Measurements from ENCODE around the gene ST6GAL2. TPM values are rescaled to one million over a fixed set of nuclear protein-coding genes. Genes with fewer than 3 reads are reported as not detected.

ST6GAL2 gene
- total RNA-seq: not detected

GRCh38 chr2:106885971-106886915 lies at the start of gene ST6GAL2:
Gene ST6GAL2 (minus strand): TSS chr2:106886167. CDS start chr2:106843977, 42,190 bp downstream.
- CTCF ChIA-PET: no interaction called here
- H3K4me1 Mint-ChIP-seq: peaks cover 12% of the 10 kb centered on the region
- H3K36me3 Mint-ChIP-seq: peaks cover 6% of the 10 kb centered on the region
- peak within 1 kb of the TSS; percentile 24 for H3K27ac Mint-ChIP-seq
- H3K4me3 Mint-ChIP-seq: peak within 1 kb of the TSS; percentile 11
- no peaks in the 10 kb centered on the region for H3K9me3 Mint-ChIP-seq (ENCODE audit: low read depth)
- ATAC-seq (no peak), DNase-seq (no peak)
- peaks cover 30% of the 10 kb centered on the region for H3K27me3 Mint-ChIP-seq

GRCh38 chr2:106932644-106933043 lies 46.7 kb upstream of the ST6GAL2 start:
- CTCF ChIA-PET: no interaction called here
- Mint-ChIP-seq H3K4me3 (no peak overlapping the region), H3K36me3 (no peaks in the 10 kb centered on the region)

GRCh38 chr2:106931717-106932335 lies 45.9 kb upstream of the ST6GAL2 start:
- ATAC-seq (no peak), DNase-seq (no peak)
- H3K27ac Mint-ChIP-seq: no peak overlapping the region
- CTCF ChIA-PET: no interaction called here
- no peaks in the 10 kb centered on the region for H3K36me3 Mint-ChIP-seq
- no peak overlapping the region for H3K4me3 Mint-ChIP-seq
- peaks cover 3% of the 10 kb centered on the region for H3K9me3 Mint-ChIP-seq (ENCODE audit: low read depth)
- no peaks in the 10 kb centered on the region for H3K4me1 Mint-ChIP-seq
- H3K27me3 Mint-ChIP-seq: no peaks in the 10 kb centered on the region

More at GRCh38 chr2:106932644-106933043, 46.7 kb upstream of the ST6GAL2 start:
- H3K9me3 Mint-ChIP-seq (ENCODE audit: low read depth): peaks cover 3% of the 10 kb centered on the region
- no peak overlapping the region for H3K27ac Mint-ChIP-seq
- no peaks in the 10 kb centered on the region for H3K27me3 Mint-ChIP-seq
- no peak for ATAC-seq
- no peak for DNase-seq
- H3K4me1 Mint-ChIP-seq: no peaks in the 10 kb centered on the region

GRCh38 chr2:106921451-106921850 lies 35.5 kb upstream of the ST6GAL2 start:
- CTCF ChIA-PET: no interaction called here
- ATAC-seq: no peak
- no peaks in the 10 kb centered on the region for H3K36me3 Mint-ChIP-seq
- H3K4me1 Mint-ChIP-seq: no peaks in the 10 kb centered on the region
- H3K9me3 Mint-ChIP-seq (ENCODE audit: low read depth): no peaks in the 10 kb centered on the region
- no peak overlapping the region for H3K4me3 Mint-ChIP-seq
- no peak for DNase-seq
- no peaks in the 10 kb centered on the region for H3K27me3 Mint-ChIP-seq
- H3K27ac Mint-ChIP-seq: no peak overlapping the region

GRCh38 chr2:106919012-106919411 lies 33.0 kb upstream of the ST6GAL2 start:
- no peak overlapping the region for H3K27ac Mint-ChIP-seq

GRCh38 chr2:106904242-106904641 lies 18.3 kb upstream of the ST6GAL2 start:
- H3K4me1 Mint-ChIP-seq: no peaks in the 10 kb centered on the region
- no peak overlapping the region for H3K27ac Mint-ChIP-seq
- H3K27me3 Mint-ChIP-seq: no peaks in the 10 kb centered on the region
- no peak for ATAC-seq
- no peaks in the 10 kb centered on the region for H3K9me3 Mint-ChIP-seq (ENCODE audit: low read depth)
- H3K4me3 Mint-ChIP-seq: no peak overlapping the region
- CTCF ChIA-PET: no interaction called here
- DNase-seq: no peak
- no peaks in the 10 kb centered on the region for H3K36me3 Mint-ChIP-seq

More at GRCh38 chr2:106919012-106919411, 33.0 kb upstream of the ST6GAL2 start:
- no peak overlapping the region for H3K4me3 Mint-ChIP-seq
- H3K4me1 Mint-ChIP-seq: no peaks in the 10 kb centered on the region
- no peaks in the 10 kb centered on the region for H3K27me3 Mint-ChIP-seq
- DNase-seq: no peak
- no peaks in the 10 kb centered on the region for H3K36me3 Mint-ChIP-seq
- CTCF ChIA-PET: no interaction called here
- no peaks in the 10 kb centered on the region for H3K9me3 Mint-ChIP-seq (ENCODE audit: low read depth)
- no peak for ATAC-seq

GRCh38 chr2:106899786-106900530 lies 14.0 kb upstream of the ST6GAL2 start:
- CTCF ChIA-PET: no interaction called here
- no peaks in the 10 kb centered on the region for H3K36me3 Mint-ChIP-seq
- H3K27ac Mint-ChIP-seq: no peak overlapping the region
- H3K9me3 Mint-ChIP-seq (ENCODE audit: low read depth): no peaks in the 10 kb centered on the region
- ATAC-seq (no peak), DNase-seq (no peak)
- H3K4me1 Mint-ChIP-seq: no peaks in the 10 kb centered on the region
- H3K27me3 Mint-ChIP-seq: no peaks in the 10 kb centered on the region
- no peak overlapping the region for H3K4me3 Mint-ChIP-seq

- Mint-ChIP-seq H3K36me3 (no peaks in the 10 kb centered on the region), H3K27me3 (peaks cover 4% of the 10 kb centered on the region), H3K4me1 (peaks cover 7% of the 10 kb centered on the region), H3K9me3 (ENCODE audit: low read depth) (no peaks in the 10 kb centered on the region), H3K4me3 (no peak overlapping the region), H3K27ac (no peak overlapping the region)
- DNase-seq (no peak), ATAC-seq (no peak)
- CTCF ChIA-PET: no interaction called here
Measured at GRCh38 chr2:106894545-106894944, 8.6 kb upstream of the ST6GAL2 start.

- Mint-ChIP-seq H3K4me3 (no peak overlapping the region), H3K4me1 (peaks cover 7% of the 10 kb centered on the region), H3K9me3 (ENCODE audit: low read depth) (no peaks in the 10 kb centered on the region), H3K36me3 (no peaks in the 10 kb centered on the region), H3K27ac (no peak overlapping the region), H3K27me3 (peaks cover 10% of the 10 kb centered on the region)
- ATAC-seq: no peak
- CTCF ChIA-PET: no interaction called here
- no peak for DNase-seq
Measured at GRCh38 chr2:106892048-106892447, 6.1 kb upstream of the ST6GAL2 start.

- Mint-ChIP-seq H3K27me3 (peaks cover 15% of the 10 kb centered on the region), H3K4me3 (no peak overlapping the region), H3K36me3 (peaks cover 4% of the 10 kb centered on the region), H3K4me1 (peaks cover 10% of the 10 kb centered on the region), H3K9me3 (ENCODE audit: low read depth) (no peaks in the 10 kb centered on the region), H3K27ac (no peak overlapping the region)
- CTCF ChIA-PET: no interaction called here
- ATAC-seq (no peak), DNase-seq (no peak)
Measured at GRCh38 chr2:106890606-106891005, 4.6 kb upstream of the ST6GAL2 start.

- Mint-ChIP-seq H3K4me1 (peaks cover 12% of the 10 kb centered on the region), H3K27me3 (peaks cover 33% of the 10 kb centered on the region), H3K27ac (no peak overlapping the region), H3K36me3 (peaks cover 6% of the 10 kb centered on the region), H3K4me3 (no peak overlapping the region), H3K9me3 (ENCODE audit: low read depth) (no peaks in the 10 kb centered on the region)
- CTCF ChIA-PET: no interaction called here
- ATAC-seq: no peak
- no peak for DNase-seq
Measured at GRCh38 chr2:106886916-106887758, 1.2 kb upstream of the ST6GAL2 start.

- no peak overlapping the region for H3K4me3 Mint-ChIP-seq
- no peak for DNase-seq
- peak overlapping the region; percentile 24 for H3K27ac Mint-ChIP-seq
- peaks cover 6% of the 10 kb centered on the region for H3K36me3 Mint-ChIP-seq
- H3K9me3 Mint-ChIP-seq (ENCODE audit: low read depth): no peaks in the 10 kb centered on the region
- peaks cover 28% of the 10 kb centered on the region for H3K27me3 Mint-ChIP-seq
- CTCF ChIA-PET: no interaction called here
- H3K4me1 Mint-ChIP-seq: peaks cover 5% of the 10 kb centered on the region
- no peak for ATAC-seq
Measured at GRCh38 chr2:106885329-106885728, 638 bp downstream of the ST6GAL2 start.

GRCh38 chr2:106882673-106883072 lies 3.3 kb downstream of the ST6GAL2 start:
- Mint-ChIP-seq H3K4me3 (no peak overlapping the region), H3K4me1 (peaks cover 5% of the 10 kb centered on the region), H3K9me3 (ENCODE audit: low read depth) (no peaks in the 10 kb centered on the region), H3K36me3 (peaks cover 6% of the 10 kb centered on the region), H3K27me3 (peaks cover 28% of the 10 kb centered on the region), H3K27ac (no peak overlapping the region)
- CTCF ChIA-PET: no interaction called here
- ATAC-seq (no peak), DNase-seq (no peak)

All from activated CD8-positive, alpha-beta memory T cell treated with anti-CD3 and anti-CD28 coated beads, Interleukin-2, amount 10 ng/mL, durations not matched to agents 7 days and 5 days (primary cell).